HepG2 (cell line): Measurements from ENCODE around the gene CUL7. TPM values are rescaled to one million over a fixed set of nuclear protein-coding genes. Genes with fewer than 3 reads are reported as not detected.

Experiments
- AFF4 ChIP-seq: sonication (generic); formaldehyde crosslinking; IDR thresholded peaks from 2 replicates; pipeline ENCODE4 v1.4.0; 2020; ENCODE audit warnings: missing genetic modification reagents
- AGO2 ChIP-seq: fragments of 200-400 bp; formaldehyde crosslinking; optimal IDR thresholded peaks from 2 replicates; pipeline ENCODE3; 2017; ENCODE audit warnings: mild to moderate bottlenecking, low read depth, low read length, moderate library complexity
- BCLAF1 ChIP-seq: fragments of 450-650 bp; IDR thresholded peaks from 2 replicates; pipeline ENCODE4 v1.6.1; 2017; ENCODE audit warnings: mild to moderate bottlenecking
- KLF16 ChIP-seq, 2 experiments: sonication (generic) in 1 of 2; formaldehyde crosslinking in 1 of 2; IDR thresholded peaks; 2 replicates each; pipeline versions ENCODE4 v1.6.1 to v1.8.0; 2016 to 2023; ENCODE audit warnings: missing genetic modification reagents in 2 of 2, missing compliant biosample characterization in 1 of 2
- KMT2A ChIP-seq: sonication (generic); formaldehyde crosslinking; IDR thresholded peaks from 2 replicates; pipeline ENCODE4 v1.4.0; 2020; ENCODE audit warnings: missing genetic modification reagents
- MXI1 ChIP-seq: IDR thresholded peaks from 3 replicates; pipeline ENCODE4 v1.6.1; 2012; ENCODE audit warnings: low read depth, low read length, inconsistent platforms, borderline replicate concordance
- PAWR ChIP-seq: sonication (generic); formaldehyde crosslinking; IDR thresholded peaks from 2 replicates; pipeline ENCODE4 v1.4.0; 2020; ENCODE audit warnings: missing genetic modification reagents, mild to moderate bottlenecking, borderline replicate concordance
- RBFOX2 ChIP-seq: fragments of 200-400 bp; formaldehyde crosslinking; IDR thresholded peaks from 2 replicates; pipeline ENCODE4 v1.6.1; 2017; ENCODE audit warnings: low read depth, mild to moderate bottlenecking, low read length
- RFX3 ChIP-seq: IDR thresholded peaks from 2 replicates; pipeline ENCODE4 v1.6.1; 2016; ENCODE audit warnings: missing biosample characterization, missing genetic modification reagents
- RFXAP ChIP-seq: sonication (generic); formaldehyde crosslinking; IDR thresholded peaks from 2 replicates; pipeline ENCODE4 v1.4.0; 2020; ENCODE audit warnings: missing genetic modification reagents, borderline replicate concordance
- SYNCRIP ChIP-seq: fragments of 200-400 bp; formaldehyde crosslinking; IDR thresholded peaks from 2 replicates; pipeline ENCODE4 v1.6.1; 2018; ENCODE audit warnings: mild to moderate bottlenecking, low read depth, low read length; ENCODE audit not compliant: insufficient read depth
- ZBTB3 ChIP-seq: sonication (generic); formaldehyde crosslinking; IDR thresholded peaks from 2 replicates; pipeline ENCODE4 v1.4.0; 2020; ENCODE audit warnings: low read depth, mild to moderate bottlenecking, moderate library complexity, missing genetic modification reagents, borderline replicate concordance
- ZBTB33 ChIP-seq: sonication (generic); formaldehyde crosslinking; IDR thresholded peaks from 2 replicates; pipeline ENCODE4 v1.4.0; 2020; ENCODE audit warnings: missing genetic modification reagents
- ZBTB39 ChIP-seq: sonication (generic); formaldehyde crosslinking; IDR thresholded peaks from 2 replicates; pipeline ENCODE4 v1.5.0; 2020; ENCODE audit warnings: missing genetic modification reagents
- ZFP62 ChIP-seq: sonication (generic); formaldehyde crosslinking; IDR thresholded peaks from 2 replicates; pipeline ENCODE4 v1.4.0; 2020; ENCODE audit warnings: missing genetic modification reagents
- ZKSCAN5 ChIP-seq: sonication (generic); formaldehyde crosslinking; IDR thresholded peaks from 2 replicates; pipeline ENCODE4 v1.5.1; 2020; ENCODE audit warnings: mild to moderate bottlenecking, missing genetic modification reagents
- ZMYM3 ChIP-seq: sonication (generic); formaldehyde crosslinking; IDR thresholded peaks from 2 replicates; pipeline ENCODE4 v1.5.1; 2020; ENCODE audit warnings: mild to moderate bottlenecking, missing genetic modification reagents
- ZNF496 ChIP-seq: sonication (generic); formaldehyde crosslinking; IDR thresholded peaks from 2 replicates; pipeline ENCODE4 v1.8.1; 2023; ENCODE audit warnings: mild to moderate bottlenecking, moderate library complexity, missing genetic modification reagents; ENCODE audit not compliant: insufficient replicate concordance
- ZNF557 ChIP-seq: sonication (generic); formaldehyde crosslinking; IDR thresholded peaks from 2 replicates; pipeline ENCODE4 v1.4.0; 2020; ENCODE audit warnings: missing genetic modification reagents
- ZNF768 ChIP-seq: sonication (generic); formaldehyde crosslinking; IDR thresholded peaks from 2 replicates; pipeline ENCODE4 v1.4.0; 2020; ENCODE audit warnings: missing genetic modification reagents
- polyA plus RNA-seq, 8 experiments: library from polyadenylated mRNA; depleted of rRNA in 3 of 8; stranded (reverse) in 7 of 8; unstranded in 1 of 8; fragments of >200 nt; fragmentation: Illumina TruSeq in 4 of 8; extraction: Trizol in 4 of 8; gene quantifications; 2 replicates each; pipeline versions ENCODE4 v1.2.1 to v1.2.3, GENCODE V29; 2011 to 2016; ENCODE audit warnings: low read depth in 4 of 8, missing spikeins in 1 of 8, mixed read lengths in 1 of 8; ENCODE audit not compliant: insufficient read depth in 1 of 8
- total RNA-seq, 5 experiments: library from RNA; depleted of rRNA; stranded (reverse); fragments of >200 nt; fragmentation: Illumina TruSeq; extraction: Trizol; gene quantifications; 2 replicates each; pipeline ENCODE4 v1.2.3, GENCODE V29; 2016; ENCODE audit warnings: low read depth in 1 of 5

Gene CUL7
- total and polyA plus RNA-seq, 2 of the 13 experiments (the other 11 are each of a cell fraction or from before 2014, with no cell fraction given) = 32.0 to 60.7 TPM

GRCh38 chr6:43096451-43097097 lies 42.9 kb upstream of the CUL7 start (continued):
- TF ChIP-seq MXI1 = no peak
- TF ChIP-seq ZNF768 = peak; percentile 29; the same call in 1 of the 2 replicates
- no peak for TF ChIP-seq BCLAF1
- no peak for TF ChIP-seq ZBTB33 (CRISPR knock-in tag)
- no peak for TF ChIP-seq ZMYM3 (CRISPR knock-in tag)
- no peak for TF ChIP-seq ZKSCAN5 (CRISPR knock-in tag)
- TF ChIP-seq RBFOX2 = no peak
- no peak for TF ChIP-seq KMT2A (CRISPR knock-in tag)
- no peak for TF ChIP-seq KLF16 (CRISPR knock-in tag; IDR thresholded peaks at IDR 0.05)
- TF ChIP-seq ZNF496 (CRISPR knock-in tag) = no peak
- no peak for TF ChIP-seq ZFP62
- no peak for TF ChIP-seq ZBTB3 (CRISPR knock-in tag)
- TF ChIP-seq AGO2 = no peak
- no peak for TF ChIP-seq ZBTB39 (CRISPR knock-in tag)
- TF ChIP-seq SYNCRIP = no peak
- TF ChIP-seq ZNF557 (CRISPR knock-in tag) = no peak
- no peak for TF ChIP-seq PAWR (CRISPR knock-in tag)
- TF ChIP-seq RFXAP (CRISPR knock-in tag) = no peak
- no peak for TF ChIP-seq AFF4 (CRISPR knock-in tag)
- TF ChIP-seq RFX3 (CRISPR knock-in tag) = no peak
